HG02981 (cell line): ENCODE data around the gene ERCC5.

Experiments
- ATAC-seq: cut with Tn5 transposase; IDR thresholded peaks from one replicate; pipeline ENCODE4 v1.9.1; 2021; ENCODE audit warnings: mild to moderate bottlenecking, moderate library complexity; ENCODE audit not compliant: unreplicated experiment

Gene ERCC5

GRCh38 chr13:102917019-102917418, 71.2 kb downstream of the ERCC5 start:
- ATAC-seq: no peak

GRCh38 chr13:102922184-102922583, 76.4 kb downstream of the ERCC5 start:
- ATAC-seq: no peak
